Naive thymus-derived CD4-positive, alpha-beta T cell (primary cell): ENCODE results near the gene LDLRAD4. TPM values are rescaled to one million over a fixed set of nuclear protein-coding genes. Genes with fewer than 3 reads are reported as not detected.
A peak's percentile ranks its signal among the peaks of the same experiment; 100 is the strongest.

Experiments
- ATAC-seq: fragments of 150-1000 bp; cut with Tn5 transposase; 2 replicates; pipeline ENCODE4 v1.10.0; 2021; ENCODE audit warnings: mild to moderate bottlenecking, moderate library complexity
- CTCF ChIA-PET: fragments of 350-600 bp; sonication (Branson Sonifier 250); formaldehyde crosslinking; loops from one replicate; lab custom pipeline; 2021; ENCODE audit warnings: antibody characterized with exemption; lab: Charles Lee
- POLR2A ChIA-PET: fragments of 350-600 bp; sonication (Branson Sonifier 250); formaldehyde crosslinking; loops from one replicate; lab custom pipeline; 2021; ENCODE audit warnings: antibody characterized with exemption, inconsistent platforms; lab: Charles Lee
- DNase-seq, 9 donors: peaks; one replicate each; pipeline versions ENCODE4 v3.0.0 to v3.0.0-alpha.2; 2020 to 2022; ENCODE audit warnings: mixed read lengths in 1 of 9
- H3K27ac ChIP-seq: one replicate; pipeline ENCODE4 v1.7.0; 2013; ENCODE audit warnings: mild to moderate bottlenecking, low read depth, low read length, moderate library complexity
- H3K27me3 ChIP-seq, 2 donors: one replicate each; pipeline ENCODE4 v1.7.0; 2013; ENCODE audit warnings: low read length in 2 of 2, mild to moderate bottlenecking in 2 of 2, moderate library complexity in 2 of 2; ENCODE audit not compliant: control insufficient read depth in 2 of 2, insufficient read depth in 2 of 2
- H3K36me3 ChIP-seq, 3 experiments: 1 replicate in 2 of 3; 2 replicates in 1 of 3; pipeline ENCODE4 v1.7.0; 2013; ENCODE audit warnings: low read length in 3 of 3, mild to moderate bottlenecking in 3 of 3, moderate library complexity in 1 of 3; ENCODE audit not compliant: insufficient read depth in 3 of 3, control insufficient read depth in 2 of 3
- H3K4me1 ChIP-seq, 2 donors: one replicate each; pipeline ENCODE4 v1.7.0; 2013; ENCODE audit warnings: low read length in 2 of 2, mild to moderate bottlenecking in 2 of 2, moderate library complexity in 1 of 2; ENCODE audit not compliant: control insufficient read depth in 2 of 2, insufficient read depth in 2 of 2
- H3K4me3 ChIP-seq: 2 replicates; pipeline ENCODE4 v1.7.0; 2013; ENCODE audit warnings: mild to moderate bottlenecking, low read length
- H3K9me3 ChIP-seq, 3 experiments: 1 replicate in 2 of 3; 2 replicates in 1 of 3; pipeline ENCODE4 v1.7.0; 2013; ENCODE audit warnings: low read length in 3 of 3; ENCODE audit not compliant: control insufficient read depth in 2 of 3
- H3K27ac Mint-ChIP-seq, 9 donors: one replicate each; pipeline ENCODE4 v1.8.0; 2020 to 2022; ENCODE audit warnings: mixed read lengths in 9 of 9, mild to moderate bottlenecking in 8 of 9, moderate library complexity in 5 of 9, inconsistent platforms in 2 of 9
- H3K27me3 Mint-ChIP-seq, 5 donors: one replicate each; pipeline ENCODE4 v1.8.0; 2021 to 2022; ENCODE audit warnings: mixed read lengths in 5 of 5, mild to moderate bottlenecking in 1 of 5
- H3K36me3 Mint-ChIP-seq, 5 donors: one replicate each; pipeline ENCODE4 v1.8.0; 2020 to 2022; ENCODE audit warnings: mixed read lengths in 5 of 5, mild to moderate bottlenecking in 3 of 5, inconsistent platforms in 1 of 5
- H3K4me1 Mint-ChIP-seq, 7 donors: one replicate each; pipeline ENCODE4 v1.8.0; 2020 to 2022; ENCODE audit warnings: mixed read lengths in 7 of 7, mild to moderate bottlenecking in 3 of 7, inconsistent platforms in 1 of 7
- H3K4me3 Mint-ChIP-seq, 10 donors: one replicate each; pipeline ENCODE4 v1.8.0; 2020 to 2022; ENCODE audit warnings: mild to moderate bottlenecking in 10 of 10, mixed read lengths in 10 of 10, moderate library complexity in 6 of 10, inconsistent platforms in 2 of 10
- H3K9me3 Mint-ChIP-seq, 11 donors: one replicate each; pipeline ENCODE4 v1.8.0; 2020 to 2022; ENCODE audit warnings: mixed read lengths in 11 of 11, mild to moderate bottlenecking in 4 of 11, inconsistent platforms in 1 of 11, moderate library complexity in 1 of 11
- intact Hi-C, 2 donors: fragments of 100-400 bp; cut with micrococcal nuclease; formaldehyde crosslinking; loops; one replicate each; pipeline ENCODE4 v1.15.1; 2023
- polyA plus RNA-seq, 2 donors: library from polyadenylated mRNA; unstranded; fragments of 300-500 nt; fragmentation: Illumina TruSeq; gene quantifications; one replicate each; pipeline ENCODE4 v1.2.3, GENCODE V29; 2021
- total RNA-seq, 6 experiments: library from RNA in 5 of 6; stranded (reverse) in 5 of 6; gene quantifications; 1 replicate in 5 of 6; 2 replicates in 1 of 6; pipeline ENCODE4 v1.2.3 and lab custom pipeline; 2021 to 2026

LDLRAD4 gene
- total and polyA plus RNA-seq, 7 experiments from 2014 or later, result 13.0 to 84.3 (median 53.7) TPM

DNA sequence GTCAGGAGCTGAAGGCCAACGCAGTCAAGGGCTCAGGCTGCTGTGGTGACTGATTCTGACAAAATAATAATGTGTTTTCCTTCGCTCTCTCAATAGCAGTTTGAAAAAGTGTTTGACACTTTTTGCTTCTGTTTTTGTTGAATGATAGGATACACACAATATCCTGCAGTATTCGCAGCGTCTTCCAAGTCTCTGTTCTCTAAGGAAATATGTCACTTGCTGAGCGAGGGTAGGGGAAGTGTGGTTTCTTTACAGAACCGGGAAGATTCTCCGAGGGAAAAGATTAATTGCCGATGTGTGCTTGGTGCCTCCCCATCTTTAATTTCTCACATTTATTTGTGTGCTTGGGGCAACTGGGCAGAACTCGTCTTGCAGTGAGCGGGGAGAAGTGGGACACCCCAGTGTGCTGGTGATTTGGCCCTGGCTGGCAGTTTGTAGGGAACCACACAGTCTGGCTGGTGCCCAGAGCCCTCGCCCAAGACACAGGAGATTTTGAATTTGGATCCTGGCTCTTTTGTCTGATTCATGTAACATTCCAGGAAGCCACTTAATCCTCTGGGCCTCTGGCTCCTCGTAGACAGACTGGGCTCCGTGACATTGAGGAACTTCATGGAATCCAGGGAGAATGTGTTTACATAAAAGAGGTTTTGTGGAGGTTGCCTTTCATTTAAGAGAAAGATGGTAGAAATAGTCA, 169.4 kb downstream of the LDLRAD4 start:
- peaks cover 4 to 67% (median 40%) of the 10 kb centered on the region in 7 donors for H3K4me1 Mint-ChIP-seq
- H3K36me3 ChIP-seq, result peaks cover 0 to 8% (median 0%) of the 10 kb centered on the region in 3 experiments
- peaks cover 3 to 17% (median 9%) of the 10 kb centered on the region in 5 donors for H3K36me3 Mint-ChIP-seq
- no peaks in the 10 kb centered on the region for H3K9me3 ChIP-seq
- no peaks in the 10 kb centered on the region for H3K27me3 ChIP-seq
- H3K27ac ChIP-seq, result no peak overlapping the region
- no peak for ATAC-seq
- H3K27me3 Mint-ChIP-seq, result no peaks in the 10 kb centered on the region
- no peak for DNase-seq
- ChIA-PET CTCF (no interaction called here), POLR2A (no interaction called here)
- intact Hi-C loops, result no loop called here
- no peak overlapping the region for H3K4me3 Mint-ChIP-seq
- peaks cover under 1 to 17% of the 10 kb centered on the region in 2 donors for H3K4me1 ChIP-seq
- H3K9me3 Mint-ChIP-seq, result no peaks in the 10 kb centered on the region
- peak overlapping the region in 2 of 9 donors; percentile 22 to 71 for H3K27ac Mint-ChIP-seq
- H3K4me3 ChIP-seq, result no peak overlapping the region

- H3K27ac Mint-ChIP-seq, result peak overlapping the region in 1 of 9 donors; percentile 71
- H3K9me3 Mint-ChIP-seq, result no peaks in the 10 kb centered on the region
- peaks cover 6 to 67% (median 40%) of the 10 kb centered on the region in 7 donors for H3K4me1 Mint-ChIP-seq
- Histone ChIP-seq H3K27me3 (no peaks in the 10 kb centered on the region), H3K9me3 (no peaks in the 10 kb centered on the region), H3K27ac (no peak overlapping the region), H3K4me1 (peaks cover 0 to 9% of the 10 kb centered on the region in 2 donors), H3K4me3 (no peak overlapping the region), H3K36me3 (peaks cover 0 to 8% (median 0%) of the 10 kb centered on the region in 3 experiments)
- H3K27me3 Mint-ChIP-seq, result no peaks in the 10 kb centered on the region
- peaks cover 3 to 17% (median 9%) of the 10 kb centered on the region in 5 donors for H3K36me3 Mint-ChIP-seq
- DNase-seq, result no peak
- intact Hi-C loops, result no loop called here
- ChIA-PET CTCF (no interaction called here), POLR2A (interaction anchor here (1.0 kb wide), 1 partner anchor 10 kb away, joined by 3 read pairs; no protein-coding TSS in a partner anchor)
- no peak for ATAC-seq
- H3K4me3 Mint-ChIP-seq, result no peak overlapping the region
Observed at GRCh38 chr18:13388586-13389490, 170.3 kb downstream of the LDLRAD4 start.

DNA sequence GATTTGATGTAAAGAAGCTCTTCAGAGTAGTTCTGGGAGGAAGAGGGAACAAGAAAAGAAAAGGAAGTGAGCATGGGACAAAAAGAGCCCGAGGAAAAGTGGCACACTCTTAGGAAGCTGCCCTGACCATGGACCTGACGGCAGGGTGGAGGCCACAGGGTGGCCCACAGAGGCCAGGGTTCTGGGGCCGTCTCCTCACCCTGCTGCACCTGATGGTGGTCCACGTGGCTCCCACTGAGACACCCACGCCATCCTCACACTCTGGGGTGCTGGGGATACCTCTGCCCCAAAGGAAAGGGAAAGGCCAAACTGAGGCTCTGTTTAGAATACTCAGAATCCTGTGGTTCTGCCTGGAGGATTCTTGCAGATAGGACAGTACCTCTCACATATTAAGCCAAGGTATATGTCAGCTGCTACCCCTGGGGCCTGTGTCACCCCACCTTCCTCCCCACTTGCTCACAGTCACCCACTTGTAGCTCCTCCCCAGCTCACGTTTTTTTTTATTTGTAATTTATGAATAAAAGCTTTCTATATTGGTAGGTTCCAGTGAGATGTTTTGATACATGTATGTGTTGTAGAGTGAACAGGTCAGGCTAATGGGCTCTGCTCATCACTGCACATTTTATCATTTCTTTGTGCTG, 171.1 kb downstream of the LDLRAD4 start:
- no peak for DNase-seq
- Mint-ChIP-seq H3K36me3 (peaks cover under 1 to 17% (median 9%) of the 10 kb centered on the region in 5 donors), H3K9me3 (no peaks in the 10 kb centered on the region), H3K27ac (no peak overlapping the region), H3K4me1 (peaks cover 8 to 64% (median 36%) of the 10 kb centered on the region in 7 donors), H3K27me3 (no peaks in the 10 kb centered on the region), H3K4me3 (no peak overlapping the region)
- Histone ChIP-seq H3K36me3 (peaks cover 0 to 8% (median 0%) of the 10 kb centered on the region in 3 experiments), H3K4me1 (peaks cover 0 to 5% of the 10 kb centered on the region in 2 donors), H3K27ac (no peak overlapping the region), H3K27me3 (no peaks in the 10 kb centered on the region), H3K9me3 (no peaks in the 10 kb centered on the region), H3K4me3 (no peak overlapping the region)
- ATAC-seq, result peak; percentile 19
- POLR2A ChIA-PET, result interaction anchor here (1.0 kb wide), 1 partner anchor 11 kb away, joined by 3 read pairs; no protein-coding TSS in a partner anchor
- intact Hi-C loops, result no loop called here
- CTCF ChIA-PET, result no interaction called here

DNA sequence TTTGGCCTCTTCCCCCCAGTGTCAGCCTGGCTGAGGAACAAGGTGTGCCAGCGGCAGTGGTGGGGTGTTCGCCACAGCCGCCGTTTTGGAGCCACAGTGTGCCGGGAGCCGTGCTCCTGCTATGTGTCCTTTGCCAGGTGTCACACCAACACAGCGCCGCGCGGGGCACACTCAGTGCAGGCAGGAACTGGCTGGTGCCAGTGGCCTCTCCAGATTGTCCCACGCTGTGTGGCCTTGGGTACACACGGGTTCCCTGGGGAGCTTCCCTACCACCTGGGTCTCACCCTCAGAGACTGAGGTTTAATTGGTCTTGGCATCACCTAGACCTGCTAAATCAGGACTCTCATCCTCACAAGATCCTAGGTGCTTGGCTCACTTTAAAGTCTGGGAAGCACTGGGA, 171.6 kb downstream of the LDLRAD4 start:
- Mint-ChIP-seq H3K36me3 (peaks cover 0 to 17% (median 9%) of the 10 kb centered on the region in 5 donors), H3K27ac (peak overlapping the region in 1 of 9 donors; percentile 64), H3K4me3 (no peak overlapping the region), H3K9me3 (no peaks in the 10 kb centered on the region), H3K27me3 (no peaks in the 10 kb centered on the region), H3K4me1 (peaks cover 9 to 64% (median 32%) of the 10 kb centered on the region in 7 donors)
- ChIA-PET POLR2A (interaction anchor here (1.0 kb wide), 2 partner anchors 12 to 13 kb away, joined by 3 to 4 read pairs; no protein-coding TSS in a partner anchor), CTCF (interaction anchor here (0.8 kb wide), 1 partner anchor 93 kb away, joined by 3 read pairs; no protein-coding TSS in a partner anchor)
- H3K4me1 ChIP-seq, result peaks cover 0 to 5% of the 10 kb centered on the region in 2 donors
- no peak overlapping the region for H3K27ac ChIP-seq
- no peaks in the 10 kb centered on the region for H3K27me3 ChIP-seq
- H3K36me3 ChIP-seq, result peaks cover 0 to 8% (median 0%) of the 10 kb centered on the region in 3 experiments
- no peak overlapping the region for H3K4me3 ChIP-seq
- intact Hi-C loops, result no loop called here
- DNase-seq (no peak), ATAC-seq (no peak)
- no peaks in the 10 kb centered on the region for H3K9me3 ChIP-seq

GRCh38 chr18:13390711-13391110, 172.2 kb downstream of the LDLRAD4 start:
- ChIA-PET POLR2A (interaction anchor here (0.7 to 1.5 kb wide), 3 partner anchors 14 to 177 kb away, joined by 4 read pairs; no protein-coding TSS in a partner anchor), CTCF (interaction anchor here (0.8 kb wide), 1 partner anchor 92 kb away, joined by 3 read pairs; no protein-coding TSS in a partner anchor)
- Mint-ChIP-seq H3K27me3 (no peaks in the 10 kb centered on the region), H3K4me3 (no peak overlapping the region), H3K9me3 (no peaks in the 10 kb centered on the region), H3K4me1 (peaks cover 9 to 61% (median 27%) of the 10 kb centered on the region in 7 donors), H3K36me3 (peaks cover 0 to 17% (median 9%) of the 10 kb centered on the region in 5 donors), H3K27ac (peak overlapping the region in 1 of 9 donors; percentile 44)
- Histone ChIP-seq H3K9me3 (no peaks in the 10 kb centered on the region), H3K36me3 (peaks cover 0 to 8% (median 0%) of the 10 kb centered on the region in 3 experiments), H3K4me1 (peaks cover 0 to 5% of the 10 kb centered on the region in 2 donors), H3K4me3 (no peak overlapping the region), H3K27ac (no peak overlapping the region), H3K27me3 (no peaks in the 10 kb centered on the region)
- no peak for ATAC-seq
- no peak for DNase-seq
- intact Hi-C loops, result no loop called here
